ENCODE data around the gene SH2D7.

SH2D7 gene

GRCh38 chr15:78051596-78051995 lies 40.8 kb upstream of the SH2D7 start:
- peak overlapping the region; percentile 47 for H3K27ac ChIP-seq (ENCODE audit: low read depth, low read length, poor library complexity, severe bottlenecking)
- H3K9me3 ChIP-seq (ENCODE audit: low read length) = no peaks in the 10 kb centered on the region
- H2AFZ ChIP-seq (ENCODE audit: low read length) = no peak overlapping the region
- peaks cover 4% of the 10 kb centered on the region; the same call in 1 of the 2 replicates for H3K79me2 ChIP-seq (ENCODE audit: insufficient read depth, low read length)
- H3K4me2 ChIP-seq (ENCODE audit: low read length) = peak overlapping the region; percentile 11; the same call in 1 of the 2 replicates
- TF ChIP-seq EZH2 (IDR thresholded peaks at IDR 0.05; ENCODE audit: borderline replicate concordance, low read length) = no peak
- no peak for TF ChIP-seq CTCF (IDR thresholded peaks at IDR 0.05; ENCODE audit: low read length)
- H3K4me3 ChIP-seq (ENCODE audit: low read depth, low read length, poor library complexity, severe bottlenecking) = no peak overlapping the region
- H3K9ac ChIP-seq (ENCODE audit: low read length) = no peak overlapping the region
- peaks cover 90% of the 10 kb centered on the region for H3K4me1 ChIP-seq (ENCODE audit: insufficient read depth, low read length, severe bottlenecking)
- no peaks in the 10 kb centered on the region for H3K9me2 ChIP-seq (ENCODE audit: low read depth, low read length)
- H4K20me1 ChIP-seq (ENCODE audit: insufficient read depth, low read length) = no peaks in the 10 kb centered on the region
- H3K27me3 ChIP-seq (ENCODE audit: insufficient read depth, low read length) = no peaks in the 10 kb centered on the region
- no peaks in the 10 kb centered on the region for H3F3A ChIP-seq (ENCODE audit: insufficient read depth, low read length)
- peaks cover 24% of the 10 kb centered on the region for H3K36me3 ChIP-seq (ENCODE audit: insufficient read depth, low read length)

- Histone ChIP-seq H3K9me2 (ENCODE audit: low read depth, low read length) (no peaks in the 10 kb centered on the region), H3K4me1 (ENCODE audit: insufficient read depth, low read length, severe bottlenecking) (peaks cover 90% of the 10 kb centered on the region), H3K27me3 (ENCODE audit: insufficient read depth, low read length) (no peaks in the 10 kb centered on the region), H3K79me2 (ENCODE audit: insufficient read depth, low read length) (peaks cover 4% of the 10 kb centered on the region; the same call in 1 of the 2 replicates), H3K9me3 (ENCODE audit: low read length) (no peaks in the 10 kb centered on the region), H3K27ac (ENCODE audit: low read depth, low read length, poor library complexity, severe bottlenecking) (peak overlapping the region; percentile 47), H3K4me2 (ENCODE audit: low read length) (peak overlapping the region; percentile 11; the same call in 1 of the 2 replicates), H2AFZ (ENCODE audit: low read length) (no peak overlapping the region), H3F3A (ENCODE audit: insufficient read depth, low read length) (no peaks in the 10 kb centered on the region), H3K4me3 (ENCODE audit: low read depth, low read length, poor library complexity, severe bottlenecking) (no peak overlapping the region), H3K36me3 (ENCODE audit: insufficient read depth, low read length) (peaks cover 21% of the 10 kb centered on the region), H4K20me1 (ENCODE audit: insufficient read depth, low read length) (no peaks in the 10 kb centered on the region), H3K9ac (ENCODE audit: low read length) (no peak overlapping the region)
- TF ChIP-seq CTCF (IDR thresholded peaks at IDR 0.05; ENCODE audit: low read length) (no peak), EZH2 (IDR thresholded peaks at IDR 0.05; ENCODE audit: borderline replicate concordance, low read length) (no peak)
Observed at GRCh38 chr15:78052001-78052401, 40.4 kb upstream of the SH2D7 start.

GRCh38 chr15:78052545-78052944 lies 39.8 kb upstream of the SH2D7 start:
- H4K20me1 ChIP-seq (ENCODE audit: insufficient read depth, low read length) = no peaks in the 10 kb centered on the region
- H3K4me2 ChIP-seq (ENCODE audit: low read length) = no peak overlapping the region
- H3K9ac ChIP-seq (ENCODE audit: low read length) = no peak overlapping the region
- H3K4me1 ChIP-seq (ENCODE audit: insufficient read depth, low read length, severe bottlenecking) = peaks cover 90% of the 10 kb centered on the region
- peaks cover 5% of the 10 kb centered on the region; the same call in 1 of the 2 replicates for H3K79me2 ChIP-seq (ENCODE audit: insufficient read depth, low read length)
- peaks cover 21% of the 10 kb centered on the region for H3K36me3 ChIP-seq (ENCODE audit: insufficient read depth, low read length)
- H3K4me3 ChIP-seq (ENCODE audit: low read depth, low read length, poor library complexity, severe bottlenecking) = no peak overlapping the region
- H3F3A ChIP-seq (ENCODE audit: insufficient read depth, low read length) = no peaks in the 10 kb centered on the region
- no peaks in the 10 kb centered on the region for H3K27me3 ChIP-seq (ENCODE audit: insufficient read depth, low read length)
- no peaks in the 10 kb centered on the region for H3K9me2 ChIP-seq (ENCODE audit: low read depth, low read length)
- no peak overlapping the region for H2AFZ ChIP-seq (ENCODE audit: low read length)
- H3K9me3 ChIP-seq (ENCODE audit: low read length) = no peaks in the 10 kb centered on the region
- H3K27ac ChIP-seq (ENCODE audit: low read depth, low read length, poor library complexity, severe bottlenecking) = peak overlapping the region; percentile 47
- TF ChIP-seq EZH2 (IDR thresholded peaks at IDR 0.05; ENCODE audit: borderline replicate concordance, low read length) (no peak), CTCF (IDR thresholded peaks at IDR 0.05; ENCODE audit: low read length) (no peak)

All from OCI-LY1 (cell line).